Stimulated activated CD8-positive, alpha-beta memory T cell treated with anti-CD3 and anti-CD28 coated beads, Interleukin-2, amount 100 ng/mL, for 48 hours (primary cell): ENCODE measurements around the gene CAMSAP3.

Experiments
- DNase-seq, 2 donors: peaks; one replicate each; pipeline ENCODE4 v3.0.0-alpha.2; 2020; ENCODE audit warnings: low read depth in 2 of 2

Gene CAMSAP3

GRCh38 chr19:7578127-7578526 lies 17.5 kb upstream of the CAMSAP3 start:
- no peak for DNase-seq

GRCh38 chr19:7579182-7579581 lies 16.5 kb upstream of the CAMSAP3 start:
- DNase-seq = no peak

- no peak for DNase-seq
Observed at GRCh38 chr19:7582446-7582845, 13.2 kb upstream of the CAMSAP3 start.

- no peak for DNase-seq
Observed at GRCh38 chr19:7589822-7590221, 5.8 kb upstream of the CAMSAP3 start.

- DNase-seq = no peak
Observed at GRCh38 chr19:7590256-7590655, 5.4 kb upstream of the CAMSAP3 start.

- DNase-seq = no peak
Observed at GRCh38 chr19:7596211-7596937, 711 bp downstream of the CAMSAP3 start.

- DNase-seq = no peak
Observed at GRCh38 chr19:7597689-7598088, 2.0 kb downstream of the CAMSAP3 start.

GRCh38 chr19:7598180-7598579 lies 2.5 kb downstream of the CAMSAP3 start:
- DNase-seq = no peak

GRCh38 chr19:7600721-7601120 lies 5.1 kb downstream of the CAMSAP3 start:
- DNase-seq = no peak

- no peak for DNase-seq
Observed at GRCh38 chr19:7602240-7602934, 6.7 kb downstream of the CAMSAP3 start.

- no peak for DNase-seq
Observed at GRCh38 chr19:7602935-7603497, 7.4 kb downstream of the CAMSAP3 start.

- DNase-seq = no peak
Observed at GRCh38 chr19:7603919-7604318, 8.3 kb downstream of the CAMSAP3 start.

- peak; percentile 15 to 32 for DNase-seq
Observed at GRCh38 chr19:7605490-7606222, 10.0 kb downstream of the CAMSAP3 start.

- DNase-seq = no peak
Observed at GRCh38 chr19:7606289-7606688, 10.6 kb downstream of the CAMSAP3 start.

GRCh38 chr19:7607212-7607873 lies 11.7 kb downstream of the CAMSAP3 start:
- no peak for DNase-seq

GRCh38 chr19:7607874-7608560 lies 12.4 kb downstream of the CAMSAP3 start:
- no peak for DNase-seq

GRCh38 chr19:7610491-7611240 lies 15.0 kb downstream of the CAMSAP3 start:
- no peak for DNase-seq

- no peak for DNase-seq
Observed at GRCh38 chr19:7611541-7612279, 16.0 kb downstream of the CAMSAP3 start.
